ENCODE data around the gene ATP5F1E. TPM values are rescaled to one million over a fixed set of nuclear protein-coding genes. Genes with fewer than 3 reads are reported as not detected.

Gene ATP5F1E
- total and polyA plus RNA-seq, 7 donors = 57.1 to 88.5 (median 72.1) TPM

DNA sequence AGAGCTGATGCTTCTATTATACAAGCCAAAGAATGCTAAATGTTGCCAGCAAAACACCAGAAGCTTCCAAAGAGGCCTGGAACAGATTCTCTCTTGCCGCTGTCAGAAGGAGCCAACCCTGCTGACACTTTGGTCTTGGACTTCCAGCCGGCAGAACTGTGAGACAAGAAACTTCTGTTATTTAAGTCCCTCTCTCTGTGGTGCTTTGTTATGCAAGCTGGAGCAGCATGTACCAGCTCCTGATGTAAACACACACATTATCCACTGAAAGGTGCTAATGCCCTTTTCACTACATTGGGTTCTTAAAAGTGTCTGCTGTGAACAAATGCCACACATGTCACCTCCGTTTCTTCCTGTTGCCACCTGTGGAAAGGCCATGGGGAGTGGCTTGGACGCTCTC lies 36.4 kb upstream of the ATP5F1E start:
- H3K9me3 ChIP-seq = no peaks in the 10 kb centered on the region
- no peaks in the 10 kb centered on the region for H3K36me3 ChIP-seq (ENCODE audit: insufficient read depth in 1 of 2, low read depth in 1 of 2)
- ATAC-seq (no peak), DNase-seq (no peak)
- H3K4me3 ChIP-seq = no peak overlapping the region
- no peaks in the 10 kb centered on the region for H3K4me1 ChIP-seq
- no peaks in the 10 kb centered on the region for H3K27me3 ChIP-seq (ENCODE audit: insufficient read depth in 3 of 3, low read length in 2 of 3)
- intact Hi-C loops (cut with DNase I) = no loop called here
- H3K27ac ChIP-seq = no peak overlapping the region
- TF ChIP-seq, protein P1, sequence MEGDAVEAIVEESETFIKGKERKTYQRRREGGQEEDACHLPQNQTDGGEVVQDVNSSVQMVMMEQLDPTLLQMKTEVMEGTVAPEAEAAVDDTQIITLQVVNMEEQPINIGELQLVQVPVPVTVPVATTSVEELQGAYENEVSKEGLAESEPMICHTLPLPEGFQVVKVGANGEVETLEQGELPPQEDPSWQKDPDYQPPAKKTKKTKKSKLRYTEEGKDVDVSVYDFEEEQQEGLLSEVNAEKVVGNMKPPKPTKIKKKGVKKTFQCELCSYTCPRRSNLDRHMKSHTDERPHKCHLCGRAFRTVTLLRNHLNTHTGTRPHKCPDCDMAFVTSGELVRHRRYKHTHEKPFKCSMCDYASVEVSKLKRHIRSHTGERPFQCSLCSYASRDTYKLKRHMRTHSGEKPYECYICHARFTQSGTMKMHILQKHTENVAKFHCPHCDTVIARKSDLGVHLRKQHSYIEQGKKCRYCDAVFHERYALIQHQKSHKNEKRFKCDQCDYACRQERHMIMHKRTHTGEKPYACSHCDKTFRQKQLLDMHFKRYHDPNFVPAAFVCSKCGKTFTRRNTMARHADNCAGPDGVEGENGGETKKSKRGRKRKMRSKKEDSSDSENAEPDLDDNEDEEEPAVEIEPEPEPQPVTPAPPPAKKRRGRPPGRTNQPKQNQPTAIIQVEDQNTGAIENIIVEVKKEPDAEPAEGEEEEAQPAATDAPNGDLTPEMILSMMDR (IDR thresholded peaks at IDR 0.05) = no peak
- 72 to 85% (median 78%) methylated on average over 4 of the region's 4 CpGs for WGBS, 3 donors

DNA sequence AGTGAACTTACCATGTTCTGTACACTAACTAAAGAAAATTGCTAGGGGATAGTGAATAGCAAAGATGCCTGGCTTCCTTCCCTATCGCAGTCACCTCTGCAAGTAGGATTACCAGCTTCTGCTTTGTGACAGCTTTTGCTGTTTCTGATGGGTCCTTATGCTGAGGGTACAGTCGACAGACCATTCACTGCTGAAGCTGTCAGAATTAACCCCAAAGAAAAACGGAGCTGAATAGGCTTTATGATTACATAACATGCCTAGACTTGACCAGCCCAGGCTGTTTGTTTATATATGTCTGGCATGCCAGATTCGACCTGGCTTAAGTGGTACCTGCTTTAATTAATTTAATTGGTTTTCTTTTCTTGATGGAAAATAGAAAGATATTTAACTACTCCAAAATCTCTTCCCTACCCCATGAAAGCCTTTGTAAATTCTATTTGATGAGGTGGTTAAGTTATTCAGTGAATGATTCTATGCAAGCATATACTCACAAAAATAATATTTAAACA lies 32.1 kb upstream of the ATP5F1E start:
- ATAC-seq (no peak), DNase-seq (no peak)
- Histone ChIP-seq H3K27ac (no peak overlapping the region), H3K4me3 (no peak overlapping the region), H3K9me3 (no peaks in the 10 kb centered on the region), H3K36me3 (ENCODE audit: insufficient read depth in 1 of 2, low read depth in 1 of 2) (no peaks in the 10 kb centered on the region), H3K27me3 (ENCODE audit: insufficient read depth in 3 of 3, low read length in 2 of 3) (no peaks in the 10 kb centered on the region), H3K4me1 (no peaks in the 10 kb centered on the region)
- WGBS, 3 donors = 60 to 65% (median 62%) methylated on average over 4 of the region's 4 CpGs
- intact Hi-C loops (cut with DNase I) = no loop called here
- TF ChIP-seq, protein P1 (IDR thresholded peaks at IDR 0.05) = no peak

DNA sequence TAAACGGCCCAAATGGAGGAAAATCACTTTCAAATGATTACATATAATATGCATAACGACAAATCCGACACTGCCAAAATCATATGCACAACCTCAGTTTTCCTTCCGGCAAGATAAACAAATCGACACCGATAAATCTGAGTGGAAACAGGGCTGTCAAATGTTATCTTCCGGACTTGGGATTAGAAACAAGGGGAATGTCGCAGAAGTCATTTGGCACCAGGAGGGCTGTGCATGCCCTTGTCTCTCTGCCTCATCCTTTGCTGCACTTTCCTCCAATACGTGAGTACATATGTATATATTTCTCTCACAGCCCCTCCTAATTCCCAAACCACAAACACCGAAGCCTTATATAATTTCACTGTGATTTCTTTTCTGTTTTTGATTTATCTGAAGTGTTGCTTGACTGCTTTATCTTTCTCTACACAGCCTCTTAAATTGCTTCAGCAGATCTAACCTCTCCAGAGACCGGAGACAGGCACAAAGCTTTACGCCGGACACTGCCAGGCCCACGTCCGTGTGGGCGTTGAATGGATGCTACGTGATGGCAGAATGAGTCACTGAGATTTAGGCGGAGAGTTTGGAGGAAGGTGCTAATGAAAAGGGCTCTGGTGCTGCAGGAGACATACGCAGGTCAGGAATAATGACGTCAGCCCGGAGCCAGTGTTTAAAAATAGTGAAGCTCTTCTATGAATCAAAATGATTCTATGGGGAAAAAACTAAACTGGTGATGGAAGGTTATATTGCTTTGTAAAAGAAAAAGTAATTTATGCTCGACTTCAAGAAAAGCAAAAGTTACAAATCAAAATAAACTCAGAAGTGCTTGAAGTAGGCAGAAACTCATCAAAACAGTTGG lies 31.5 kb upstream of the ATP5F1E start:
- no peaks in the 10 kb centered on the region for H3K9me3 ChIP-seq
- WGBS, 3 donors = 42 to 51% (median 44%) methylated on average over 22 of the region's 22 CpGs
- H3K27ac ChIP-seq = no peak overlapping the region
- DNase-seq (peak in 1 of 2 donors; percentile 30), ATAC-seq (peak in 2 of 4 donors; percentile 41 to 42)
- no peaks in the 10 kb centered on the region for H3K27me3 ChIP-seq (ENCODE audit: insufficient read depth in 3 of 3, low read length in 2 of 3)
- intact Hi-C loops (cut with DNase I) = no loop called here
- H3K4me3 ChIP-seq = no peak overlapping the region
- H3K4me1 ChIP-seq = no peaks in the 10 kb centered on the region
- H3K36me3 ChIP-seq (ENCODE audit: insufficient read depth in 1 of 2, low read depth in 1 of 2) = no peaks in the 10 kb centered on the region
- TF ChIP-seq, protein P1 (IDR thresholded peaks at IDR 0.05) = no peak

DNA sequence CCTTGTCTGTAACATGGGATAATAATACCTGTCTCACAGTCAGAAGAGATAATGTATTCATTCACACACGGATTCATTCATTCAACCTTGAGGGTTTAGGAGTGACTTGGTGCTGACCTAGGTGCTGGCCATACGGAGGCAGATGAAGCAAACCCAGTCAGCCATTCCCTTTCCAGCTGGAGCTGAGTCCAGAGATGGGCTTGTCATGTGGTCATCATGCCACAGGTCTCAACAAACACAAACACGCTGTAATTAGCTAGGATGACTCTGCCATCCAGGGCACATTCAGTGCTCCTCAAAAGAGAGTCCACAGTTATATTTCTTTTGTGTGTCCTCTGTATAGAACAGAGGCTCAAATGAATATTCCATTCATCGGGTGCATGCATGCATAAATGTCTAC lies 29.9 kb upstream of the ATP5F1E start:
- Histone ChIP-seq H3K4me3 (no peak overlapping the region), H3K4me1 (no peaks in the 10 kb centered on the region), H3K27ac (no peak overlapping the region), H3K36me3 (ENCODE audit: insufficient read depth in 1 of 2, low read depth in 1 of 2) (no peaks in the 10 kb centered on the region), H3K27me3 (ENCODE audit: insufficient read depth in 3 of 3, low read length in 2 of 3) (no peaks in the 10 kb centered on the region), H3K9me3 (peaks cover 4% of the 10 kb centered on the region)
- intact Hi-C loops (cut with DNase I) = no loop called here
- 59 to 60% (median 59%) methylated on average over 4 of the region's 4 CpGs for WGBS, 3 donors
- ATAC-seq = no peak
- no peak for DNase-seq
- TF ChIP-seq, protein P1 (IDR thresholded peaks at IDR 0.05) = no peak

All from psoas muscle (tissue), 8 donors.